NCI-H146 (cell line): Measurements from ENCODE around the gene NTM.

Source experiments
- DNase-seq: peaks from one replicate; lab custom pipeline; 2025; lab: John Stamatoyannopoulos, UW

The NTM gene

DNA sequence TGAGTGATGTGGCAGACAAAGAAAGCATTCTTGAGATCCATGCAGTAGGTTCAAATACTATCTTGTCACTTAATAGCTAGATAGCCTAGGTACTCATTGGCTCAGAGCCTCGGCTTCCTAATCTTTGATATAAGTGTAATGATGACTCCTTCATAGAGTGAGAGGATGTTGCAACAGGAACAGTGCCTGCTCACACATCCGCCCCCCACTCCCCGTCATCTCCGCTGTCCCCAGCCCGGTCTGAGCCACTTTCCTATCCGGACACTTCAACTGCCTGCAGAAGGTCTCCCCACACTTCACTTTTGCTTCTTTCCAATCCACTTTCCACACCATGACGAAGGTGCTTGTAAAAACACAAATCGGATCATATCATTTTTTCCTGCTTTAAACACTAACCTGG lies 128.8 kb downstream of the NTM start:
- DNase-seq, result no peak

DNA sequence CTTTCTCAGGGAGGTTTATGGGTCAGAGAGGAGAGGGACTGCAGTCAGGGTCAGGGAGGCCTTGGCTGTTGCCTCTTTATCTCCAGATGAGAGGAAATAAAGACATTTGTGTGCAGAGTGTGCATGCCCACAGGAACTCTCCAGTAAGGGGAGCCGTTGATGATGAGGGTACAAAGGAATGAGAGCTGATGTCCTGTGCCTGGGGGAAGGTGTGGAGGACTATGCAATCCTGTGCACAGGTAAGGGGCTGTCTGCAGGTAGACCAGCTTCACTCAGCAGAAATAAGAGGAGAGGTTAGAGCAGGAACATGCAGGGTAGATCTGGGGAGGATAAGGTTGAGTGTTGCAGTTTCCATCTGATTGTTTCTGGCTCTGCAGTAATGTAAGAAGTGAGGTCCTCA lies 132.6 kb downstream of the NTM start:
- no peak for DNase-seq

DNA sequence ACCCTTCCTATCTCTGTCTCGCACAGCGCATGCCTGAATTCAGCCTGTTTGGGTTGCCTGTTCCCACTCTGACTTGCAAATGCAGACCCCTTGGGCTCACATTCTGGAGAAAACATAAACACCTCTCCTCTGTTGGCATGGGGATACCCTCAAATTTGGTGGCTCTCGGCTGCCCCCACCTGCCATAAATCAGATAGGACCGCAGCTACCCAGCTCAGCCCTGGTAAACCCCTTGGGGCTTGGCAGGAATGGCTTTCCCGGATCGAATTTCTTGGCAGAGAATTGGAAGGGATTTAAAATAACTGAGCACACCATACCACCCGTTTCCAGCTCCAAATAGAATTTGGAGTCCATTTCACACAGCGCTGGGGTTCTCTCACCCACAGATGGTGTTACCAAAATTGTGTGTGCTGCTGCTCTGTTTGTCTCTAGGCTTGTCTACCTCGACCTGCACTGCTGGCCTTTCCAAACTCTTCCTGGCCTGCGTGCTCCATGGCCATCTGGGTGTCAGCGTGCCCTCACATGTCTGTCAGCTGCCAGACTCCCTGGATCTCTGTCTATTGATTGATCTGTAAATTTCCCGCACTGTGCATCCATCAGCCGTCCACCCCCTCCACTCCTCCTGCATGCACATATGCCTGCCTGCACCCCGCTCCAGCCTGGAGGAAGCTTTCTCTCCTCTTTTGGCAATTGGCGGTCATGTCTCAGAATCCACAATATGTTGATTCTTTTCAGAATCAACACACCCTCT lies 134.0 kb downstream of the NTM start:
- no peak for DNase-seq

DNA sequence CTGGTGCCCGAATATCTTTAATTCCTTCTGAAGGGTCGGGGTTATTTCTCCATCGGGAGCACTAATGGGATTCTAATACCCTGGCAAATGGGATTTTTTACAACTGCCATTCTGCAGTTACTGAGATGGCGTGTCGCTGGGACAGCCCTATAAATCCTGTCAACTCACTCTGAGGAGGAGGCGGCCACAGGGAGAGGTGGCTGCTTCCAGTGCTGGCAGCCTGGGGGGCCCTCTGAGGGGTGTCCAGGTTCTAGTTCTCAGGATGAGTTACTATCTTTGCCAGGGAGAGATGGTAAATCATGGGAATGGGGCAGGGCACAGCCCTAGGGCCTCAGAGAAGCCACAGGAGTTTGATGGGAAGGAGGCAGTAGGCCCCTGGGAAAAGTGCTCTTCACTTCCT lies 135.9 kb downstream of the NTM start:
- DNase-seq, result no peak

DNA sequence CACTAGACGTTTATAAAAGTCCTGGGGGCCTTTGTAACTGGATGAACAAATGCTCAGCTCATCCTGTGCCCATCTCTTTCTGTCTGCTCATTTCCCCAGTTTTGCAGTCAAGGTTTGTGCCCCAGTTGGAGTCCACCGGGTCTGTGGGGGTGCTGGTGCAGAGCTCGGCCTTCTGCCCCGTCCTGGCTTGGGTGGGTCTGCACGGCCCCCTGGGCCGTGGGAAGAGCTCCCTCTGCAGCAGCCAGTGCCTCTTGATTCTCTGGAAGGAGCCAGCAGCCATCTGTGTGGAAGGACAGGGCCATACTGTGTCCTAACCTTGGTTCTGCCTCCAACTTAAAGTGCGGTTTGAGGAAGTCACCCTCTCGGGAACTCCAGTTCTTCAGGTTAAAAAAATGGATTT lies 140.2 kb downstream of the NTM start:
- DNase-seq, result no peak

DNA sequence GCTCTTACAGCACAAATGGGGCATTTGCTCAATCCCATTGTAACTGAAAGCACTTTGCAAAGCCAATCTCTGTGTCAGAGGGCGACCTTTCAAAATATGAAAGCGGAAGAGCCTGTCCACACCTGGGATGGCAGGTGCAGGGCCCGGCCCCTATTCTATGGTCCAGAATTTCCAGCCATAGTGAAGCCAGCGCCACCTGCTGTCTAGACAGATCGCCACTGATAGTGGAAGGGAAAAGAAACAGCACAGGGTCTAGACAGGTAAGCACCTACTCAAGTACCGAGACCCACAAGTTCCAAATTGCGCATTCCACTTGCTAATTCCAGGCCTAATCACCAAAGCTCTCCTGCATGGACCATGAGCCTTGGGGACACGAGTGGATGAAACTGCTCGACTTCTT lies 141.4 kb downstream of the NTM start:
- no peak for DNase-seq

DNA sequence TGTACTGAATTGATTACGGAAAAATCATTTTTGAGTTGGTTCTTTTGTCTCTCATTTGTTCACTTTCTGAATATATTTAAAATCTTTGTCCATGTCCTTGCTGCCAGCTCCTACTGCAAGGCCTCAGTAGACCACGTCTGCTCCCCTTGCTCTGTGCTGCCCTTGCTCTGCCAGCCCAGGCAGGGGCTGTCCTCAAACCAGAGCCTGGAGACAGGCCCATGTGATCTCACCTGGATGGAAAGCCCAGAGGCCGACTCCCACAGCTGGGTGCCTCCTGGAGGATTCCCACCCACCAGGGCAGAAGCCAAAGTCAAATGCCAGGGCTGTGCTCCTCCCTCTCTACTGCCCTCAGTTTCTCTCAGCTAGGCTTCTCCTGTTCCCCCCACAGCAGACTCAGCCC lies 141.8 kb downstream of the NTM start:
- DNase-seq, result no peak

DNA sequence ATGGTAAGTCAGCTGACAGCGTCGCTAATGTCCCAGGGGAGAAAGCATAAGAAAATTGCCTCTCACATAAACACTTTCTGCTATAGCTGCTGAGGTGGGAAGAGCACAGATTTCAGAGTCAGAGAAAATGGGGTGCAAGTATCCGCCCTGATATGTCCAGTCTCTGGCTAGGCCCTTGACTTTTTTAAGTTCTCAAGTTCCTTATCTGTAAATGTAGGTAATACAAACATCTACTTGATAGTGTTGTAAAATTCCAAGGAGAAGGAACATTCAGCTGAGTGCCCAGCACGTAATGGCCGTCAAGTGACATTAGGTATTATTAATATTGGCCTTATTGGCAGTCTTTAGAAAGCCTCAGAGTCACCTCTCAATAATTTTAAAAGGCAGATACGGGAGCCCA lies 143.6 kb downstream of the NTM start:
- DNase-seq, result no peak

DNA sequence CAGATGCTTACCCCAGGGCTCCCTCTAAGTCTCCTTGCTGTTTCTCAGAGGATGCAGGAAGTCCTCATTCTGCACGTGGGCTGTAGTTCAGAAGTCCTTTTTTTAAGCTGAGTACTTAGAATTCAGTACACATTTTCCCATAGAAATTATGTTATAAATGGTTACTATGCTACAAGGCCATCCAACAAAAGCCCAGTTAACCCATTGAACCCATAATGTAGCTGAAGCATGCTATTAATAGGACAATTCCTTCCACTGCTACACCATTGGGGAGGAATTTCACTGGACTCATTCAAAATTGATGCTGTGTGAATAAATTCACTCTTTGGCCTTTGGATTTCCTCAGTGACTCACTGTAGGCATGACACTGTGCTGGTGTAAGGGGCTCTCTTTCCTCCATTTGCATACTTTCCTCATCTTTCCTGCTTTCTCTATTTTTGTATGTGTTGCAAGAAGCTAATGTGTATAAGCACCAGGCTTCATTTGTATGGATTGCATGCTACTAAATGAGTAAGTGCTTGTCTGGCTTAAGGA lies 148.0 kb downstream of the NTM start:
- no peak for DNase-seq

DNA sequence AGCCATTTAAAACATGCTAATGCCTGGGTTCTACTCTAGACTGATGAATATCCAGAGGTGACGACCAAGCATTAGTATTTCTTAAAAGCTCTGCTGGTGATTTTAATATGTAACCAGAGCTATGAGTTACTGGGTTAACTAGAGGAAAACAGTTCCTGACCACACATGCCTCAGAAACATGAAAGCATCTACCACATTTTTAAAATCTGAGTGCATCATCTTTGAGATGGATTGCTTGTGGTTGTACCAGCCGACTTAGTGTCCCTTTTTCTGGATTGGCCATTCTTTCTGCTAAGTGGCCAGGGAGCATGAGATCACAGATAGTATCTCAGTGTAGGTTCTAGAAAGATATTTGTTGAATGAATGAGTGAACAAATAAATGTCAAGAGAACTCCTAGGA lies 152.4 kb downstream of the NTM start:
- DNase-seq, result no peak

DNA sequence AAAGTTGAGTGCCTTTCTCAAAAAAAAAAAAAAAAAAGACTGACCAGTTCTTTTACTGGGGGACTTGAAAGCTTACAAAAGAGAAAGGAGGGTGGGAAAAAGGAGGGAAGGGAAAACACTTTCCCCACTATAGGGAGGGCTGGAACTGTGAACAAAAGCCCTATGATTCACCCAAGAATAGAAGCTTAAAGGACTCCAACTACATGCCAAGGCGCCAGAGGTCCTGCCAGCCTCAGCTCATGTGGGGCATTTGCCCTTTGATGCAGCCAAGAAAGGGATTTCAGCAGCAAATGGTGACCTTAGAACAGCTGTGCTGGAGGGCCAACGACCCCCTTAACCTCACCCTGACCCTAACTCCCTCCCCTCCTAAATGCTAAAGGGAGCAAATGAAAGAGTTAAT lies 160.0 kb downstream of the NTM start:
- DNase-seq, result no peak

DNA sequence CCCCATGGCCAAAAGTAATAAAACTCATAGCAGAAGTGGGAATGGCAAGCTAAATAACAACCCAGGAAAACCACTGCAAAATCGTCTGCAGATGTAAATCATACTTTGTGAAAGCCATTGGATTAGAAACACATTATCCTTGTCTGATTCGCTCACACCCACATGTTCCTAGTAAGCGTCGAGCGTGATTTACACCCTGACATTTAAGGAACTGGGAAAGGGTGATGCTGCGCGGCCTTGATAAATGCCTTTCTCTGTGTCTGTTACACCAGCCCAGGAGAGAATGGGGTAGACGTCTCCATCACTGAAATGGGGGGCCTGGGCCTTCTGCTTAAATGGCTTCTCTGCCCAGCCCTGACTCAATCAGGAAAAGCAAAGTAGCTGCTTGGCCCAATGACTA lies 162.7 kb downstream of the NTM start:
- no peak for DNase-seq

DNA sequence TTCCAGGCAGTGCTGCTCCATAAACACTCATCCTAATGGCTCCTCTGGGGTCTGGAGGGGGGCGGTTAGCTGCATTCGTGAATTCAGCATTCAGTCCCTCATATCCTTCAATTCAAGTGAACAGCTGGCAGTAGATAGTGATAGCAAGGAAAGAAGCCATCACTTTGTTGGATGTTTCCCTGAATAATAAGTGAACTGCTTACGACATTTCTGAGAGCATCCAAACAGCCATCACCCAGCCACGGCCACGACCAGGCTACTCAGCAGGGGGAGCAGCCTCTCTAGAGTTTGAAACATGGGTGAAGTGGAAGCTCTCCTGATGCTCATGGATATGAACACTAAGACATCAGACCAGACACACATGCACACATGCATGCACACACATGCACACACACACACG lies 163.6 kb downstream of the NTM start:
- no peak for DNase-seq

DNA sequence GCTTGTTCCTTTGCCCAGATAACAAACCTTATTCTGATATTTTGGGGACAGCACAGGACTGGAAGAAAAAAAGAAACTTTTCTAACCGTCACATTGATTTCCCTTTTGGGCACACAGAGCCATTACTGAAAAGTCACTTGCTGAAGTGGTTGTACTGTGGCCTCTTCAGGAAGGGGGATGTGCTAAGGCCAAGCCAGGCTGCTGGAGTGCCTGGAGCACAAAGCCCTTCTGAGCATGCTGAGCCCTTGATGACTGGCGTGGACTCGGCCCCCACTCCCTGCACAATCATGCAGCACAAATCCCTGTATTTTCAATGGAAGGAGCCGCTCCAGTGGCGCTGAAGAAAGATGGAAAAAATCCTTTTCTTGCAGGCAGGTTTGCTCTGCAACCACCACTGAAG lies 164.2 kb downstream of the NTM start:
- DNase-seq, result no peak

DNA sequence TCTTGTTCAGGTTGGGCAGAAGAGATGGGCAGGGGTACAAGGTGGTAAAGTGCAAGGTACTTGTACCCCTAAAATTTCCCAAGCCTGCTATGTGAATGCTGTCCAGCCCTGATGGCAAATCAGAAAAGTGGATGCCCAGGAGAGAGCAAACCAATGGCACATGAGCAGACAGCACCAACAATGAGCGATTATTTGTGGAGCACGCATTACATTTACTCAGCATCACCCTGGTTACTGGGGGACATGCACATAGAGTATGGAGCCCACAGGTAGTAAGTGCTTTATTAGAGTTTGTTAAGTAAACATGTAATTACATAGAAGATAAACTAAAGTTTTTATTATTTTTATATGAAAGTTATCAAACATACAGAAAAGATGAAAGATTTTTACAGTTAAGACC lies 165.7 kb downstream of the NTM start:
- DNase-seq, result no peak

DNA sequence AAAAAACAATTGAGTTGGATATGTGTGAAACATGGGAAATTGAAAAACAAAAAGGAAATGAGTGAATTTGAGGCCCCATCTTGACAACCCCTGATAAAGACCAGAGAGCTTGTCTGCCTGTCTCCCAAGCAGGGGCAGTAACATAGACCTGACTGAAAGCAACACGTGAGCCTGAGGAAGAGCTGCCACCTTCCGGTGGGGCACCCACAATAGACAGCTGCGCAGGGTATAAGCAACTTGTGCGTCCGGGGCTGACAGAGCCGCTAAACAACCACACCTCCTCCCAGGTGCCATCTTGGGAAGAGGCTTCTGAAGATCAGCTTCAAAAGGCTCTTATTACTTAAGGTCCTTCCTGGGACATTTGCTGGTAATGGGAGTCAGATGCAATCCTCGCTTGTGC lies 166.8 kb downstream of the NTM start:
- no peak for DNase-seq

DNA sequence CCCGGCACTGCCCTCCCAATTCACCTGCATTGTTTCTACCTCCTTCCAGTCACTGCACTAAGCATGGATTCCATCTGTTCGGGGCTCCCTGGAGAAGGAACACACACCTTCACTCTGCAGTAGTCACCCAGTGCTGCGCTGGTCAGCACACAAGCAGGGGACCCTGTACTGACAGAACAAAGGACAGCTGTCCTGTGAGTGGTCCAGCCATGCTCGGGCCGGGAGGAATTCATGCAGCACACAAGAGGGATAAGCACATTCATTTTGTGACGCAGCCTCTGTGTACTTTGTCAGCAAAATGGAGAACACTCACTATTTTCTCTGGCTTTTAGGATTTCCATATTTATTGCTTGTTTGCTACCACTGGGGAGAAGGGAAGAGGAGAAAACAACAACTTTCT lies 167.3 kb downstream of the NTM start:
- DNase-seq, result no peak

DNA sequence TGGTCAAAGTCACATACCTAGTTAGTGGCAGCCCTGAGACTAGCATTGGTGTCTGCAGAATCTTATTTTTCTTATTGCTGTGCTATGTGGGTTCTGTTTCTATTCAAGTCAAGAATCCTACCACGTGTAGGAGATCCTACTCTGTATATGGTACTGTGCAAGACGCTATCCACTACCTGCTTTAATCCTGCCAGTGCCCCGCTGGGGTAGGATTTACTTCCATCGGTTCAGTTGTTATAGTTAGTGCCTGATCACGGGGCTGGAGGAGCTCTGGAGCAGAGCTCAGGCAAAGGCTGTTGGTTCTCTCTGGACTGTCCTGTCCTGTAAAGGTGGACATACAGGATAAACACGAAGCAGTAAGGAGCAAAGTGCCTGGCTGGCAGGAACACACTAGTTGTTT lies 167.9 kb downstream of the NTM start:
- no peak for DNase-seq

DNA sequence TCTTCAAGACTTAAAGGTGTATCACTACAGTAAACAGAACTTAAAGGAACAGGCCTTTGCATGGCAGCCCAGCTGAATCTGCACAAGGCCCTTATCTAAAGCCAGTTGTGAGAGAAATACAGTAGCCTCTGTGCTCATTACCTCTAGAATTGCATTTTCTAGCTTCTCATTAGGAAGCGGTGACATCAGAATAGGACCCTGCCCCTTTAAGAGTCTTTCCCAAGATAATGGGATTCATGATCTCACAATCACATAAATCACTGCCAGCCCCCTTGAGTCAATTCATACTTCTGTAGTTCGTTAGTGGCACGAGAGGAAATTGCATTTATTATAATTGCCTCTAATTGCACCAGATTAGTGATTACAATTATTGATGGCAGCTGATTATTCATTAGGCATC lies 170.3 kb downstream of the NTM start:
- no peak for DNase-seq

DNA sequence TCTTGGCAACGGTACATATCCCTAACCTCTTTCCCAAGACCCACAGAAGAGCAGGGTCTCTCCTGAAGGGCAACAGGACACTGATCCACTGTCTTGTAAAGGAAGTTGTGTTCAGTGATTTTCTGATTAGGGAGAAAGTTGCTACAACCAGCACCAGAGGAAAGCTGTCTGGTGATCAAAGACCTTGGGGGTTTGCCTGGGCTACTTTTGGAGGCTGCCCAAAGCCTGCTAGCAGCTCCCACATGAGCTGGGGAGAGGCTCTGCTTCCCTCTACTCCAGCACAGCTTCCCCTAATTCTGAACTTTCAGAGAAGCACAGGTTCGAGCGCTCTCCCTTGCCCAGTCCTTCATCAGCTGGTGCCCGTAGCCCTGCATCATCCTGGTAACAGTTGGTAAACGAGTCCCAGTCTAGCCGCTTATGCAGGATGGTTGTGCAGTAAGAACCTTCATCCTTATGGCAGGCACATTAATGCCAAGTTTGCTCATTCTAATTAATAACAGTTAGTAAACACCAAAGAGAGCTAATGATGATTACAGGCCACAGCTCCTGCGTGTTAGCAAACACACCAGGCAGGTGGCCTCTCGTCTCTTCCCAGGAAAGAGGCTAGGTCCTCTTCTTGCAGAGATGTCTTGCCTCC lies 173.1 kb downstream of the NTM start:
- no peak for DNase-seq

DNA sequence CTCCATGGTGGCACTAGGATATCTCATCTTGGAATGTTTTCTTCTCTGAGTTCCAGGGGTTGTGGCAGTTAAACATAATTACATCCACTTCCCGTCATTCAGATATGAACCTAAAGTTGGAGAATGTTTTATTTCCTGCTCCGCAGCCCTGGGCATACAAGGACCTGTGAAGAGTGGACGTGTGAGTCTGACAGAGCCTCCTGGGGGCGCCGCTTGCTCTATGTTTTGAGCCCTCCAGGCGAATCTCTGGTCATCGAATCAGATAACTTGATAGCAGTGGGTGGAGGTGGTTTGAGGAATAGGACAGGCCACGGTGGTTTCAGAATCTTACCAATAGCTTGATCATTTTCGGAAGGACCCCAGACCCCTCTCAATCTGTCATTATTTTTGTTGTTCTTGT lies 174.2 kb downstream of the NTM start:
- no peak for DNase-seq

DNA sequence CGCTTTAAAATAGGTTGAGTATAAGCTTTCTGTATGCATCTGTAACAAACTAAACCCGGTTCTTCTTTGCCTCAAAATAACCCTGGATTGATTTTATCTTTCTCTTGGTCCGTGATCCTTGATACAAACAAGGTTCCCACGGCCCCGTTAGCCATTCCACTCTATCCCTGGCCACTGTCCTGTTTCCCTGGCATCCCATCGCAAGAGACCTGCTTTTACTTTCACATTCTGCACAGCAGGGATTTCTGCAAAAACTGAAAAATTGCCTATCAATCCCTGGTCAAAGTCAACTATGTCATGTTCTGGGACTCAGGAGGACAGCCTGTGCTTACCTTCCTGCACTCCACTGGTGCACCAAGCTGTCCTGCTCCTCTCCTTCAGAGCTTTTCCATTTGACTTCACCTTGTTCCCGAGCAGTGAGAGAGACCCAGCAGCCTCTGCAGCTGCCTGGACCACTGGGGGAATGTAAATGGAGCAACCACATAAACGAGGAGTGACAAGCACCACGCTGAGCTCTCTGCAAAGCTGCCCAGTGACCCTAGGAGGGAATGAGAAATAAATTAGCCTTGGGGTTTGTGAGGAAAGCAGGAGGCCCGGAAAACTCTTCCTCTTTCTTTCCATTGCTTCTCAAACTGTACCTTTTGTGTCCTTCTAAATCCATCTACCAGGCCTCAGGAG lies 175.9 kb downstream of the NTM start:
- DNase-seq, result no peak

DNA sequence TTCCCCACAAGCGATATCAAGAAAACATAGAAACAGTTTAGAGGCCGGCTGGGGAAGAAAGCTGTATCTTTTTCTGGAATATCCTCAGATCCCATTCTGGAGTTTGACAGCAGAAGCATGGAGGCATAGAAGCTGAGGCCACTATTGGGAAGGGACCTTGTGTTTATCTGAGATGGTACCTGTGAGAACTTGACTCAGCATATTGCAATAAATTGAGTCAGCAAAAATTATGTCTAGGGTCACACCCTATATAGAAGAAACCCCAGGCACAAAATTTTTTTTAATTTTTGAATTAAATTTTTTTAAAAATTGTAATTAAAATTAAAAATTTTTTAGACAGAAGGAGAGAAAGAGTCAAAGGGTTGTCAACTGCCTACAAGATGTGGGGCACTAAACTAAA lies 178.7 kb downstream of the NTM start:
- DNase-seq, result no peak
